Ureter (tissue), 1 donor: ENCODE data around the gene C21orf91. TPM values are rescaled to one million over a fixed set of nuclear protein-coding genes. Genes with fewer than 3 reads are reported as not detected.
"Not testable (repeated sequence)": the region's sequence is repeated elsewhere in the genome, so short reads cannot be mapped to it uniquely, and the experiment has no call there.

Experiments
- DNase-seq: peaks from one replicate; pipeline ENCODE4 v3.0.0-alpha.2; 2020; ENCODE audit warnings: low spot score
- total RNA-seq: library from RNA; stranded (reverse); gene quantifications from one replicate; pipeline ENCODE4 v1.2.4, GENCODE V29; 2023
- donor health status: DM: yes; HTN: yes; CAD: no.

The C21orf91 gene
- total RNA-seq, 1 donor from 2014 or later = 19.0 TPM

- no peak for DNase-seq
Measured at GRCh38 chr21:17777072-17777765, 41.9 kb downstream of the C21orf91 start.

GRCh38 chr21:17775431-17776126 lies 43.6 kb downstream of the C21orf91 start:
- no peak for DNase-seq

- DNase-seq = not testable (repeated sequence)
Measured at GRCh38 chr21:17775021-17775420, 44.1 kb downstream of the C21orf91 start.

GRCh38 chr21:17769447-17769845 lies 49.7 kb downstream of the C21orf91 start:
- DNase-seq = no peak

- DNase-seq = no peak
Measured at GRCh38 chr21:17768840-17769446, 50.2 kb downstream of the C21orf91 start.

- no peak for DNase-seq
Measured at GRCh38 chr21:17765207-17765606, 53.9 kb downstream of the C21orf91 start.

- no peak for DNase-seq
Measured at GRCh38 chr21:17763288-17764037, 55.7 kb downstream of the C21orf91 start.

- no peak for DNase-seq
Measured at GRCh38 chr21:17759511-17760178, 59.5 kb downstream of the C21orf91 start.

GRCh38 chr21:17758683-17759082 lies 60.5 kb downstream of the C21orf91 start:
- DNase-seq = no peak

GRCh38 chr21:17757671-17758070 lies 61.5 kb downstream of the C21orf91 start:
- DNase-seq = no peak

GRCh38 chr21:17753736-17754135 lies 65.4 kb downstream of the C21orf91 start:
- no peak for DNase-seq

GRCh38 chr21:17752171-17752570 lies 67.0 kb downstream of the C21orf91 start:
- DNase-seq = no peak

- no peak for DNase-seq
Measured at GRCh38 chr21:17746920-17747319, 72.2 kb downstream of the C21orf91 start.

- DNase-seq = no peak
Measured at GRCh38 chr21:17745086-17745485, 74.1 kb downstream of the C21orf91 start.

- DNase-seq = no peak
Measured at GRCh38 chr21:17742940-17743592, 76.1 kb downstream of the C21orf91 start.

- no peak for DNase-seq
Measured at GRCh38 chr21:17742181-17742580, 77.0 kb downstream of the C21orf91 start.

Other genes with a start within 250 kb of the C21orf91 start
- gene BTG3, start 206.5 kb downstream of the C21orf91 start, total RNA-seq = 29.7 TPM